PC-3 (cell line): ENCODE results near the gene MCU.

Source experiments
- EZH2 ChIP-seq: fragments of 300-600 bp; sonication (generic); IDR thresholded peaks from one replicate; pipeline ENCODE4 v1.6.1; 2017; ENCODE audit warnings: antibody characterized with exemption, mild to moderate bottlenecking, low read length; ENCODE audit not compliant: unreplicated experiment
- TF ChIP-seq, protein P1 (sequence below): fragments of 300-600 bp; sonication (generic); conservative IDR thresholded peaks from 2 replicates; pipeline ENCODE4 v1.5.1; 2017; ENCODE audit warnings: antibody characterized with exemption, low read depth, mild to moderate bottlenecking, low read length

DNA sequence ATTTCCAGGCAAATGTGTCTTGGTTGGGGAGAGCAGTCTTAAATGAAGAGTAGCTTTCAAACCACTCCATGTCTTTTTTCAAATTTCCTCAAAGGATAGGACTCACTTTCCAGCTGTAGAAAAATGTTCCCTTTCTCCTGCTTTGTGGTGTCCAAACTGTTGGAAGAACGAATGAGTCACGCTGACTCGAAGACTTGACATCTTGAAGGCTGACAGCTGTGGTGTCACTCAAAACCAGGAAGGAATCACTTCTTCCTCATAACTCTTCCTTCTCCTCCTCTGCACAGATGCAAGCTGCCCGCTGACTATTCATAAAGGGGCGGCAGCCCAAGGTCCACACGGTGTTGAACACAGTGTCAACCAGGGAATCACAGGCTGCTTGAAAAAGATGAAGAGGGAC lies 243.4 kb downstream of the MCU start:
- TF ChIP-seq, protein P1, sequence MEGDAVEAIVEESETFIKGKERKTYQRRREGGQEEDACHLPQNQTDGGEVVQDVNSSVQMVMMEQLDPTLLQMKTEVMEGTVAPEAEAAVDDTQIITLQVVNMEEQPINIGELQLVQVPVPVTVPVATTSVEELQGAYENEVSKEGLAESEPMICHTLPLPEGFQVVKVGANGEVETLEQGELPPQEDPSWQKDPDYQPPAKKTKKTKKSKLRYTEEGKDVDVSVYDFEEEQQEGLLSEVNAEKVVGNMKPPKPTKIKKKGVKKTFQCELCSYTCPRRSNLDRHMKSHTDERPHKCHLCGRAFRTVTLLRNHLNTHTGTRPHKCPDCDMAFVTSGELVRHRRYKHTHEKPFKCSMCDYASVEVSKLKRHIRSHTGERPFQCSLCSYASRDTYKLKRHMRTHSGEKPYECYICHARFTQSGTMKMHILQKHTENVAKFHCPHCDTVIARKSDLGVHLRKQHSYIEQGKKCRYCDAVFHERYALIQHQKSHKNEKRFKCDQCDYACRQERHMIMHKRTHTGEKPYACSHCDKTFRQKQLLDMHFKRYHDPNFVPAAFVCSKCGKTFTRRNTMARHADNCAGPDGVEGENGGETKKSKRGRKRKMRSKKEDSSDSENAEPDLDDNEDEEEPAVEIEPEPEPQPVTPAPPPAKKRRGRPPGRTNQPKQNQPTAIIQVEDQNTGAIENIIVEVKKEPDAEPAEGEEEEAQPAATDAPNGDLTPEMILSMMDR: no peak
- TF ChIP-seq EZH2: no peak
